H1 (cell line): ENCODE results near the gene TTC38. TPM values are rescaled to one million over a fixed set of nuclear protein-coding genes. Genes with fewer than 3 reads are reported as not detected.

Source experiments
- CTCF ChIA-PET: fragments of 300-600 bp; sonication (Branson Sonifier 250); formaldehyde crosslinking; loops from one replicate; lab custom pipeline; 2021; ENCODE audit not compliant: partially characterized antibody; lab: Charles Lee
- POLR2A ChIA-PET: fragments of 300-600 bp; sonication (Branson Sonifier 250); formaldehyde crosslinking; loops from one replicate; lab custom pipeline; 2021; ENCODE audit warnings: inconsistent platforms; ENCODE audit not compliant: partially characterized antibody; lab: Charles Lee
- DNase-seq, 2 experiments: peaks; one replicate each; pipeline versions ENCODE4 v3.0.0 to v3.0.0-alpha.2; 2010 to 2022; ENCODE audit warnings: low spot score in 2 of 2, low read depth in 1 of 2, mixed read lengths in 1 of 2
- FAIRE-seq: peaks from 2 replicates; lab custom pipeline; 2011; peaks lifted over from hg19 to GRCh38; lab: Jason Lieb, UNC
- H2AFZ ChIP-seq: 2 replicates; pipeline ENCODE4 v1.8.1; 2012; ENCODE audit warnings: low read length, inconsistent platforms
- H2AK5ac ChIP-seq: 2 replicates; pipeline ENCODE4 v1.6.1; 2013; ENCODE audit warnings: low read depth, low read length
- H2BK120ac ChIP-seq: replicated peaks from 2 replicates; pipeline ENCODE3; 2013; ENCODE audit warnings: low read depth, low read length, inconsistent platforms
- H2BK12ac ChIP-seq: 2 replicates; pipeline ENCODE4 v1.6.1; 2013; ENCODE audit warnings: low read depth, low read length
- H2BK15ac ChIP-seq: 2 replicates; pipeline ENCODE4 v1.6.1; 2013; ENCODE audit warnings: low read length
- H2BK20ac ChIP-seq: 2 replicates; pipeline ENCODE4 v1.6.1; 2013; ENCODE audit warnings: low read length
- H2BK5ac ChIP-seq: 2 replicates; pipeline ENCODE4 v1.6.1; 2013; ENCODE audit warnings: low read depth, low read length
- H3K14ac ChIP-seq: 2 replicates; pipeline ENCODE4 v1.6.1; 2013; ENCODE audit warnings: inconsistent platforms; ENCODE audit not compliant: insufficient read length
- H3K18ac ChIP-seq: 2 replicates; pipeline ENCODE4 v1.6.1; 2013; ENCODE audit warnings: low read length; ENCODE audit errors: extremely low read depth
- H3K23ac ChIP-seq: 2 replicates; pipeline ENCODE4 v1.6.1; 2013; ENCODE audit warnings: inconsistent platforms; ENCODE audit not compliant: insufficient read length
- H3K23me2 ChIP-seq: 2 replicates; pipeline ENCODE4 v1.6.1; 2013; ENCODE audit warnings: low read depth, low read length
- H3K27ac ChIP-seq: 2 replicates; pipeline ENCODE4 v1.6.1; 2011; ENCODE audit warnings: low read depth, low read length, inconsistent platforms
- H3K27me3 ChIP-seq, 4 experiments: replicated peaks in 1 of 4; 1 replicate in 1 of 4; 2 replicates in 3 of 4; pipeline versions ENCODE4 v1.6.1 to v1.8.1; 2011 to 2013; ENCODE audit warnings: low read length in 3 of 4, mild to moderate bottlenecking in 3 of 4, inconsistent platforms in 2 of 4, mixed read lengths in 2 of 4, moderate library complexity in 1 of 4; ENCODE audit not compliant: control insufficient read depth in 3 of 4, insufficient read depth in 3 of 4; ENCODE audit errors: extremely low read depth in 1 of 4
- H3K36me3 ChIP-seq, 4 experiments: 2 replicates each; pipeline versions ENCODE4 v1.6.1 to v1.8.1; 2011 to 2013; ENCODE audit warnings: mild to moderate bottlenecking in 4 of 4, low read length in 3 of 4, moderate library complexity in 2 of 4, control low read depth in 1 of 4, inconsistent platforms in 1 of 4; ENCODE audit not compliant: insufficient read depth in 4 of 4, control insufficient read depth in 2 of 4
- H3K4ac ChIP-seq: replicated peaks from 2 replicates; pipeline ENCODE3; 2013; ENCODE audit warnings: low read length, low read depth, mixed read lengths, inconsistent platforms; ENCODE audit not compliant: insufficient read length
- H3K4me1 ChIP-seq, 4 experiments: replicated peaks in 1 of 4; 1 replicate in 1 of 4; 2 replicates in 3 of 4; pipeline versions ENCODE4 v1.6.1 to v1.8.1; 2011 to 2013; ENCODE audit warnings: low read length in 3 of 4, inconsistent platforms in 2 of 4, mixed read lengths in 1 of 4; ENCODE audit not compliant: insufficient read depth in 4 of 4, control insufficient read depth in 3 of 4
- H3K4me2 ChIP-seq, 2 experiments: 2 replicates each; pipeline versions ENCODE4 v1.6.1 to v1.8.1; 2011 to 2013; ENCODE audit warnings: low read depth in 2 of 2, low read length in 2 of 2, control low read depth in 1 of 2, inconsistent platforms in 1 of 2, mild to moderate bottlenecking in 1 of 2; ENCODE audit not compliant: insufficient read depth in 1 of 2
- H3K4me3 ChIP-seq, 4 experiments: fragments of 200-600, 300-600 bp in 1 of 4; sonication (generic), shearing (Covaris generic), sonication (Bioruptor Twin) in 1 of 4; 2 replicates each; pipeline versions ENCODE4 v1.5.1 to v1.8.1; 2011 to 2016; ENCODE audit warnings: low read length in 4 of 4, low read depth in 3 of 4, control low read depth in 2 of 4, inconsistent platforms in 2 of 4, mild to moderate bottlenecking in 2 of 4, mixed read lengths in 1 of 4, moderate library complexity in 1 of 4; ENCODE audit not compliant: insufficient read depth in 2 of 4; ENCODE audit errors: extremely low read depth in 1 of 4
- H3K56ac ChIP-seq: replicated peaks from 2 replicates; pipeline ENCODE3; 2013; ENCODE audit warnings: low read depth, mild to moderate bottlenecking, mixed read lengths, low read length, inconsistent platforms; ENCODE audit not compliant: insufficient read length
- H3K79me1 ChIP-seq: 2 replicates; pipeline ENCODE4 v1.6.1; 2013; ENCODE audit warnings: low read depth, low read length, control low read depth
- H3K79me2 ChIP-seq, 2 experiments: 2 replicates each; pipeline versions ENCODE4 v1.6.1 to v1.8.1; 2012 to 2013; ENCODE audit warnings: low read length in 2 of 2, mild to moderate bottlenecking in 2 of 2, inconsistent platforms in 1 of 2; ENCODE audit not compliant: insufficient read depth in 2 of 2, control insufficient read depth in 1 of 2
- H3K9ac ChIP-seq, 4 experiments: replicated peaks in 1 of 4; 1 replicate in 1 of 4; 2 replicates in 3 of 4; pipeline versions ENCODE4 v1.6.1 to v1.8.1; 2011 to 2013; ENCODE audit warnings: low read depth in 3 of 4, low read length in 3 of 4, control low read depth in 2 of 4, mild to moderate bottlenecking in 2 of 4, moderate library complexity in 2 of 4, inconsistent platforms in 1 of 4; ENCODE audit errors: extremely low read depth in 1 of 4
- H3K9me3 ChIP-seq, 2 experiments: 2 replicates each; pipeline versions ENCODE4 v1.6.1 to v1.8.1; 2012 to 2013; ENCODE audit warnings: mild to moderate bottlenecking in 2 of 2, moderate library complexity in 2 of 2, control low read depth in 1 of 2, inconsistent platforms in 1 of 2, low read depth in 1 of 2, low read length in 1 of 2, mixed read lengths in 1 of 2; ENCODE audit not compliant: insufficient read depth in 2 of 2
- H4K20me1 ChIP-seq, 2 experiments: replicated peaks in 1 of 2; 2 replicates each; pipeline versions ENCODE3 to v1.8.1; 2011 to 2013; ENCODE audit warnings: inconsistent platforms in 2 of 2, low read length in 2 of 2, mild to moderate bottlenecking in 1 of 2; ENCODE audit not compliant: insufficient read depth in 2 of 2, control insufficient read depth in 1 of 2
- H4K5ac ChIP-seq: 2 replicates; pipeline ENCODE4 v1.6.1; 2013; ENCODE audit warnings: low read length, low read depth, mixed read lengths, inconsistent platforms; ENCODE audit not compliant: insufficient read length
- H4K8ac ChIP-seq: 2 replicates; pipeline ENCODE4 v1.8.0; 2013; ENCODE audit warnings: mild to moderate bottlenecking, moderate library complexity, low read length, inconsistent platforms; ENCODE audit not compliant: insufficient read depth; ENCODE audit errors: extremely low read depth
- H4K91ac ChIP-seq: replicated peaks from 2 replicates; pipeline ENCODE3; 2013; ENCODE audit warnings: low read length, mixed read lengths, inconsistent platforms; ENCODE audit not compliant: insufficient read length
- CTCF ChIP-seq, 3 experiments: IDR thresholded peaks; 1 replicate in 2 of 3; 2 replicates in 1 of 3; pipeline versions ENCODE4 v1.5.1 to v1.6.1; 2011; ENCODE audit warnings: low read length in 3 of 3, mild to moderate bottlenecking in 3 of 3, inconsistent platforms in 2 of 3, low read depth in 1 of 3, moderate library complexity in 1 of 3; ENCODE audit not compliant: insufficient read depth in 1 of 3; ENCODE audit errors: control extremely low read depth in 1 of 3
- GTF2F1 ChIP-seq: IDR thresholded peaks from 2 replicates; pipeline ENCODE4 v1.6.1; 2012; ENCODE audit warnings: low read depth, low read length, improper control_type of control experiment, borderline replicate concordance
- HDAC6 ChIP-seq: IDR thresholded peaks from one replicate; pipeline ENCODE4 v1.7.1; 2012; ENCODE audit warnings: low read depth, mild to moderate bottlenecking, inconsistent platforms, low read length, moderate library complexity
- RFX5 ChIP-seq: IDR thresholded peaks from 2 replicates; pipeline ENCODE4 v1.6.1; 2011; ENCODE audit warnings: low read depth, low read length, improper control_type of control experiment, borderline replicate concordance
- SIX5 ChIP-seq: IDR thresholded peaks from 2 replicates; pipeline ENCODE4 v1.6.1; 2011; ENCODE audit warnings: mild to moderate bottlenecking, low read depth, low read length
- TAF7 ChIP-seq: optimal IDR thresholded peaks from 2 replicates; pipeline ENCODE3; 2011; ENCODE audit warnings: low read depth, mild to moderate bottlenecking, inconsistent platforms, low read length, moderate library complexity, borderline replicate concordance
- WGBS, 2 experiments: shearing (Covaris generic) in 1 of 2; methylation state at CpG; one replicate each; pipeline versions ENCODE4 v1.1.6 to v1.1.7; 2013 to 2015; ENCODE audit warnings: low lambda C conversion rate in 2 of 2, mixed read lengths in 2 of 2, inconsistent platforms in 1 of 2, low coverage in 1 of 2, missing lambda C conversion rate in 1 of 2; ENCODE audit not compliant: insufficient replicate concordance in 2 of 2, insufficient coverage in 1 of 2, insufficient read length in 1 of 2; ENCODE audit errors: extremely low coverage in 1 of 2, missing lambda C conversion rate in 1 of 2; 5-methylcytosine and 5-hydroxymethylcytosine counted together
- polyA plus RNA-seq, 7 experiments: library from polyadenylated mRNA; depleted of rRNA in 3 of 7; stranded (reverse) in 5 of 7; unstranded in 2 of 7; fragments of >200 nt in 5 of 7; fragments of 200-250 nt in 2 of 7; gene quantifications; 1 replicate in 5 of 7; 2 replicates in 1 of 7; 4 replicates in 1 of 7; pipeline versions ENCODE4 v1.2.1 to v1.2.3, GENCODE V29; 2011 to 2013; ENCODE audit warnings: missing spikeins in 2 of 7, mixed read lengths in 2 of 7
- total RNA-seq: library from RNA; stranded (reverse); fragmentation: NEBNext Ultra II Directional; extraction: Animal tissue kit (Norgen Biotek cat#: 25700); gene quantifications from 2 replicates; pipeline ENCODE4 v1.2.1, GENCODE V29; 2021

Gene TTC38
- total and polyA plus RNA-seq, 2 of the 8 experiments (the other 6 are each of a cell fraction or from before 2014, with no cell fraction given) = 25.3 to 34.8 TPM

DNA sequence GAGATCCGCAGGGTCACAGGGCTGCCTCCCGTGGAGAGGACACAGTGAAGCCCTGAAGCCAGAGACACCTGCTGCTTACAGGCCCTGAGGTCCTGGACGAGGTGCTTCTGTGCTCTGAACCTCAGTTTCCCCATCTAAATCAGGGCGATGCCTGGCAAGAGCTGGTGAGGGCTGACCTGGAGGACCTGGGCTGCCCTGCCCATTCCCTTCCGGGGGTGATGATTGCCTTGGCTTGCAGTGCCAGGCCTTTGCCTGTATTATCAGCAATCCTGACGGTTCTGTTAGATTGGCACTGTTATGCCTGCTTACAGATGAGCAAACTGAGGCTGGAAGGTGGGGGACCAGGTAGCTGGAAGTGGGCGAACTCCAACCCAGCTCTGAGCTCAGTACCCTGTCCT, 21.0 kb downstream of the TTC38 start:
- Histone ChIP-seq H2AK5ac (no peak overlapping the region), H3K18ac (no peak overlapping the region), H2BK5ac (no peak overlapping the region), H3K4me1 (no peaks in the 10 kb centered on the region), H4K20me1 (peaks cover 0 to 3% of the 10 kb centered on the region in 2 experiments), H3K9ac (no peak overlapping the region), H3K27me3 (no peaks in the 10 kb centered on the region), H3K36me3 (peaks cover 0 to 7% (median 1%) of the 10 kb centered on the region in 4 experiments; a peak in 3 of 8 replicates), H4K91ac (no peak overlapping the region), H2BK120ac (no peak overlapping the region), H3K14ac (no peak overlapping the region), H3K9me3 (no peaks in the 10 kb centered on the region), H3K79me2 (no peaks in the 10 kb centered on the region), H4K5ac (no peak overlapping the region), H3K23me2 (no peaks in the 10 kb centered on the region)
- ChIA-PET CTCF (no interaction called here), POLR2A (interaction anchor here (1.2 kb wide), 1 partner anchor 9 kb away, joined by 4 read pairs; no protein-coding TSS in a partner anchor)
- TF ChIP-seq SIX5 = no peak
- no peak for TF ChIP-seq TAF7
- TF ChIP-seq GTF2F1 = no peak
- no peak for TF ChIP-seq RFX5
- no peak for TF ChIP-seq HDAC6
- no peak for TF ChIP-seq CTCF (IDR thresholded peaks at IDR 0.05; ENCODE audit: control extremely low read depth in 1 of 3, insufficient read depth in 1 of 3, low read depth in 1 of 3, low read length in 3 of 3)
- TF ChIP-seq, all 59 proteins: peak for 0
- no peaks in the 10 kb centered on the region; the same call in 1 of the 2 replicates for H3K79me1 ChIP-seq
- no peak overlapping the region for H3K4me3 ChIP-seq
- no peak overlapping the region for H2BK15ac ChIP-seq
- DNase-seq (no peak), FAIRE-seq (no peak)
- no peak overlapping the region for H2AFZ ChIP-seq
- no peak overlapping the region for H3K23ac ChIP-seq
- H3K4me2 ChIP-seq = no peak overlapping the region
- WGBS, 2 experiments = 92% methylated on average over 7 of the region's 7 CpGs; no CpG with 5 or more reads in 1 of the 2 experiments
- H3K4ac ChIP-seq = no peak overlapping the region
- no peak overlapping the region for H3K56ac ChIP-seq
- H3K27ac ChIP-seq = no peak overlapping the region
- H4K8ac ChIP-seq = no peak overlapping the region
- no peak overlapping the region for H2BK12ac ChIP-seq
- no peak overlapping the region for H2BK20ac ChIP-seq
